WTC11 (cell line): ENCODE measurements around the gene FOXL2. TPM values are rescaled to one million over a fixed set of nuclear protein-coding genes. Genes with fewer than 3 reads are reported as not detected.

Source experiments
- total RNA-seq: library from RNA; stranded (reverse); gene quantifications from 3 replicates; pipeline ENCODE4 v1.2.3, GENCODE V29; 2021

FOXL2 gene
- total RNA-seq, 1 experiment from 2014 or later = 1.4 TPM

Other genes starting within 250 kb of the FOXL2 start
- 36.0 to 40.0 TPM (median 38.5 TPM) in 3 replicates for gene PIK3CB, start 112.2 kb downstream of the FOXL2 start, total RNA-seq
- 2.2 to 5.1 TPM (median 2.9 TPM) in 3 replicates for gene FOXL2NB, start 80 bp upstream of the FOXL2 start, total RNA-seq
- gene PRR23A, start 59.1 kb upstream of the FOXL2 start, total RNA-seq = not detected in 3 replicates
- not detected in 3 replicates for gene PRR23B, start 73.8 kb upstream of the FOXL2 start, total RNA-seq
- not detected in 3 replicates for gene PRR23C, start 97.8 kb upstream of the FOXL2 start, total RNA-seq